HS-27A (cell line): Measurements from ENCODE around the gene DDTL.

ENCODE experiments used
- DNase-seq: peaks from one replicate; pipeline ENCODE4 v3.0.0-alpha.2; 2012; ENCODE audit warnings: low read depth, missing footprints

DDTL gene

DNA sequence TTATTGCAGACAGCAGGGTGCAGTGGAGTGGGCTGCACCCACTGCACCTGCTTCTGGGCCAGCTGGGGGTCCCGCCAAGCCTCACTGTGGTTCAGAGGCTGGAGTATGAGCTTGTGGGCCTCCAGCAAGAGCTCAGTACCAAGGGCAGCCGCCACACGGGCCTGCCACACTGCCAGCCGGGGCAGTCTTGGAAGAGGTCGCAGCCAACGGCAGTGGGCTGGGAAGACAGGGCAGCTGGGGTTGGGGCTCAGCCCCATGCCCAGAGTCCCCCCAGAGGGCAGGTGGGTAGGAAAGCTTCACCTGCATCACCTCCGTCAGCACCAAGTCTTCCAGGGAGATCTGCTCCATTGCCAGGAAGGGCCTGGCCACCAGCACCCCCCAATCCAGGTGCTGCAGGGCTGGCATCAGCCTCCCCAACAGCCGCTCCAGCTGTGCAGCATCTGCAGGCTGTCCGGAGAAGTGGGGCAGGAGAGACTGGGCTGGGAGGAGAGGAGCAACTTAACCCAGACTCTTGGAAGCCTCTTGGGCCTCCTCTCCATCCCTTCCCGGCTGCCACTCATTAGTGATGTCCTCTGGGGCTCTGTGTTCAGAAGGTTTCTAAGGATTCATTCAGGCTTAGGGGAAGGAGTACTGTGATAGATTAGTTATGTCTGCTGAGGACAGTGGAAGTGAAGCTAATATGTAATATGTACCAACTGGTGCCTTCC, 39.7 kb downstream of the DDTL start:
- DNase-seq: no peak

DNA sequence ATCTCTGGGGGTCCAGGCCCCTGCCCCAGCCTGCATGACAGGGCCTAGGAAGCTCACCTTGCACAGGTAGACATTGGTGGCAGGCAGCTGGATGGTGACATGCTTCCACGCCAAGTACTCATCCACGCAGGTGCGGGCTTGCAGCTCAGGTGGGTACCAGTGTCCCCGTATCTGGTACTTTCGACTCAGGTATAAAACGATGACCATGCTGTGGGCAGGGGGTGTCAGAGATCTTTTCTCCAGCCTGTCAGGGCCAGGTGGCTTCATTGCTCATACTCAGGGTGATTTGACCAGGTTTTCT, 40.2 kb downstream of the DDTL start:
- DNase-seq: no peak

GRCh38 chr22:24007253-24008021, 40.7 kb downstream of the DDTL start:
- DNase-seq: no peak

DNA sequence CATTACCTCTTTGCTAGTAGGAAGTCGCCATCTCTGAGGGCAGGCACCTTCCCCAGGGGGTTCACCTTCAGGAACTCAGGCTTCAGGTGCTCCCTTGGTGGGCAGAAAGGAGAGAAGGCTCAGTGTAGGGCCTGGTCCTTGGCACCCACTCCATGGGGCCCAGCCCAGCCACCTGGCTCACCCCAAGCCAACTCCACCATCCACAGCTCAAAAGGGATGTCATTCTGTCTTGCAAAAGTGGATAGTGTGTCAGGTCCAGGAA, 41.3 kb downstream of the DDTL start:
- DNase-seq: no peak

DNA sequence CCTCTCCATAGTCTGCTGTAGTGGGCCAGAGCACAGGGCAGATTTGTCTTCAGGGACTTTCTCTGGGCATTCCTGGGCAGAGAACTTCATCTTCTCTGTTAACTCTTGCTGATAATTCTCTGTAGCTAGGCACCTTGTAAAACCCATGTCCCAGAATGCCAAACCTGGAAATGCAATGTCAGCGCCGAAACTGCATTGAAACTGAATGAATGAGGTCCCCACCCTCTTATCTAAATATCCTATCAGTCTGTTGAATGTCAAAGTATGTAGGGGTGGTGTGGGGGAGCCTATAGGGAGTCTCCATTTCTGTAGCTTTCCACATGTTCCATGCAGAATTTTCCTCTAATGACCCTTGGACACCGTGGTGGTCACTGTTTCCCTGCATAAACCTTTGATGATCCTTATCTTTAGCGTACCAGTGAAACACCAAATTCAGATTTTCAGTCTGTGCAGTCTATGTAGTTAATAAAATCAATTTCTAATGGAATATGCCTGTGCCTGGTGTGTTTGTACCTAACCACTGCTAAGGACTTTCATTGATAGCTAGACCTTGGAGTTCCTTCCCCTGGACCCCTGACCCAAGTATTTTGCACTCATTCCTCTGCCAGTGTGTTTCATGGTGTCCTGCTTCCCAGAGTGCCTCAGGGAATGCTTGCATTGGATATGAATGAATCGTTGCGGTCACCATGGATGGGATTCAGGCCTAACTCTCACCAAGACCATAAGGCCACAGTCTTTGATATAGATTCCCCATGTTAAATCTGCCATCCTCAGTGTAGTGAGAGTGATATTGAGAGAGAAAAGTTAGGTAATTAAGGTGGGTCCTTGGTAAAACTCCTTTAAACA, 41.9 kb downstream of the DDTL start:
- DNase-seq: no peak

- no peak for DNase-seq
Measured at GRCh38 chr22:24009227-24010017, 42.7 kb downstream of the DDTL start.

GRCh38 chr22:24010018-24010391, 43.3 kb downstream of the DDTL start:
- DNase-seq: no peak

DNA sequence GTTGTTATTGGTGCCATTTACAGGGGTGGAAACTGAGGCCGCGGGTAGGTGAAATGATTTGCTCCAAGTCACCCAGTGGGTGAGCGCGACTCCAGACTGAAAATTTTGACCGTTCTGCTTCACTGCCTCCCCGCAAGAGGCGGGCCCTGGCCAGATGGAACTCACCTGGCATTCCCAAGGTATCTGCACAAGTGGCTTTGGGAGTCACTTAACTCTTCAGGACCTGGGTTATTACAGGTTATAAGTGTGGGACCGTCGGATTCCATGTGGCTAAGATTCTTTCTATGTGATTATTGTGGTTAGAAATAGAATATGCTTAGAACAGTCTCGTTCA, 45.0 kb downstream of the DDTL start:
- DNase-seq: no peak

DNA sequence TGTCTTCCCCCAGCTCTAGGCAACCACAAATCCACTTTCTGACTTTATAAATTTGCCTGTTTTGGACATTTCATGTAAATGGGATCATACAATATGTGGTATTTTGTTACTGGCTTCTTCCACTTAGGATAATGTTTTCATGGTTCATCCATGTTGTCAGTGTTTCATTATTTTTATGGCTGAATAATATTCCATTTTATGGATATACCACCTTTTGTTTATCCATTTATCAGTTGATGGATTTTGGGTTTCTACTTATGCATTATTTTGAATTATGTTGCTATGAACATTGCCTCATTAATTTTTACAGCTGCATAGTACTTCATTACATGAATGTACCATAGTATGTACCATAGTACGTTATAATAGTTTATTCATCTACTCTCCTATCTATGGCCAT, 49.5 kb downstream of the DDTL start:
- DNase-seq: no peak

DNA sequence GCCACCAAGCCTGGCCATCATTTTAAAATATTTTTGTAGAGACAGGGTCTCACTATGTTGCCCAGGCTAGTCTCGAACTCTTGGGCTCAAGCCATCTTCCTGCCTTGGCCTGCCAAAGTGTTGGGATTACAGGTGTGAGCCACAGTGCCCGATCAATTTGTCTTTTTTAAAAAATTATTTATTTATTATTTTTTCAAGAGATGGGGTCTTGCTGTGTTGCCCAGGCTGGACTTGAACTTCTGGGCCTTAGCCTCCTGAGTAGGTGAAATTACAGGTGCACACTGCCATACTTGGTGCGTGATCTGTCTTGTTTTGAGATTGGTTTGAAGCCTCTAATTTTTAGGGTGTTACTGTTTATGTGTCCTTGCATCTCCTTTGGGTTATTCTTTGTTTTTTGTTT, 54.6 kb downstream of the DDTL start:
- DNase-seq: no peak
